H9 (cell line): ENCODE data around the gene LBHD2. TPM values are rescaled to one million over a fixed set of nuclear protein-coding genes. Genes with fewer than 3 reads are reported as not detected.

Experiments
- DNase-seq: peaks from one replicate; pipeline ENCODE4 v3.0.0-alpha.2; 2017
- H2AFZ ChIP-seq: one replicate; pipeline ENCODE4 v1.6.1; 2013; ENCODE audit warnings: mild to moderate bottlenecking, low read length, control low read depth, moderate library complexity
- H2AK5ac ChIP-seq: 2 replicates; pipeline ENCODE4 v1.6.1; 2013; ENCODE audit warnings: low read length, control low read depth, mixed read lengths; ENCODE audit not compliant: insufficient read length
- H2BK120ac ChIP-seq: one replicate; pipeline ENCODE4 v1.6.1; 2013; ENCODE audit warnings: low read depth, mild to moderate bottlenecking, low read length, control low read depth, inconsistent platforms; ENCODE audit not compliant: poor library complexity, severe bottlenecking
- H2BK12ac ChIP-seq: 2 replicates; pipeline ENCODE4 v1.6.1; 2013; ENCODE audit warnings: low read length, control low read depth, mixed read lengths, low read depth; ENCODE audit not compliant: insufficient read length
- H2BK15ac ChIP-seq: 2 replicates; pipeline ENCODE4 v1.6.1; 2013; ENCODE audit warnings: low read depth, low read length, control low read depth
- H2BK20ac ChIP-seq: one replicate; pipeline ENCODE4 v1.6.1; 2013; ENCODE audit warnings: low read depth, mild to moderate bottlenecking, low read length, control low read depth, inconsistent platforms; ENCODE audit not compliant: poor library complexity, severe bottlenecking
- H2BK5ac ChIP-seq: 2 replicates; pipeline ENCODE4 v1.6.1; 2013; ENCODE audit warnings: low read length, control low read depth, mixed read lengths; ENCODE audit not compliant: insufficient read length
- H3K14ac ChIP-seq: 2 replicates; pipeline ENCODE4 v1.6.1; 2013; ENCODE audit warnings: low read length, control low read depth; ENCODE audit not compliant: insufficient read depth
- H3K18ac ChIP-seq: 2 replicates; pipeline ENCODE4 v1.6.1; 2013; ENCODE audit warnings: low read depth, mild to moderate bottlenecking, mixed read lengths, low read length, control low read depth; ENCODE audit not compliant: insufficient read length
- H3K23ac ChIP-seq: 2 replicates; pipeline ENCODE4 v1.6.1; 2013; ENCODE audit warnings: low read length, control low read depth, mixed read lengths, low read depth; ENCODE audit not compliant: insufficient read length
- H3K23me2 ChIP-seq: 2 replicates; pipeline ENCODE4 v1.6.1; 2013; ENCODE audit warnings: low read depth, mild to moderate bottlenecking, mixed read lengths, low read length, control low read depth; ENCODE audit not compliant: insufficient read length, poor library complexity, severe bottlenecking
- H3K27ac ChIP-seq: 2 replicates; pipeline ENCODE4 v1.5.1; 2013; ENCODE audit warnings: low read length, control low read depth, mixed read lengths, low read depth; ENCODE audit not compliant: insufficient read length
- H3K27me3 ChIP-seq: 2 replicates; pipeline ENCODE4 v1.6.1; 2013; ENCODE audit warnings: low read length, control low read depth, inconsistent platforms; ENCODE audit not compliant: insufficient read depth
- H3K4ac ChIP-seq: 2 replicates; pipeline ENCODE4 v1.6.1; 2013; ENCODE audit warnings: low read depth, mild to moderate bottlenecking, control low read depth, inconsistent platforms, low read length, moderate library complexity
- H3K4me1 ChIP-seq: 2 replicates; pipeline ENCODE4 v1.6.1; 2013; ENCODE audit warnings: low read length, control low read depth, inconsistent platforms; ENCODE audit not compliant: insufficient read depth
- H3K4me2 ChIP-seq: 2 replicates; pipeline ENCODE4 v1.6.1; 2013; ENCODE audit warnings: low read length, control low read depth, mixed read lengths; ENCODE audit not compliant: insufficient read length, insufficient read depth
- H3K56ac ChIP-seq: 2 replicates; pipeline ENCODE4 v1.6.1; 2013; ENCODE audit warnings: low read depth, mild to moderate bottlenecking, mixed read lengths, low read length, control low read depth; ENCODE audit not compliant: insufficient read length
- H3K79me1 ChIP-seq: 2 replicates; pipeline ENCODE4 v1.6.1; 2013; ENCODE audit warnings: low read depth, mild to moderate bottlenecking, moderate library complexity, low read length, control low read depth, inconsistent platforms; ENCODE audit not compliant: insufficient read depth, poor library complexity, severe bottlenecking
- H3K79me2 ChIP-seq: 2 replicates; pipeline ENCODE4 v1.6.1; 2013; ENCODE audit warnings: low read length, control low read depth, inconsistent platforms; ENCODE audit not compliant: insufficient read depth
- H3K9ac ChIP-seq: 2 replicates; pipeline ENCODE4 v1.6.1; 2013; ENCODE audit warnings: low read length, control low read depth, mixed read lengths; ENCODE audit not compliant: insufficient read length; ENCODE audit errors: extremely low read depth
- H3K9me3 ChIP-seq: one replicate; pipeline ENCODE4 v1.6.1; 2013; ENCODE audit warnings: low read depth, low read length, inconsistent platforms; ENCODE audit not compliant: control insufficient read depth
- H3T11ph ChIP-seq: one replicate; pipeline ENCODE4 v1.6.1; 2013; ENCODE audit warnings: mild to moderate bottlenecking, low read length, control low read depth, inconsistent platforms
- H4K20me1 ChIP-seq: one replicate; pipeline ENCODE4 v1.6.1; 2013; ENCODE audit not compliant: control insufficient read depth, insufficient read length, insufficient read depth
- H4K5ac ChIP-seq: 2 replicates; pipeline ENCODE4 v1.6.1; 2013; ENCODE audit warnings: low read depth, mild to moderate bottlenecking, mixed read lengths, low read length, control low read depth; ENCODE audit not compliant: insufficient read length
- H4K8ac ChIP-seq: replicated peaks from 2 replicates; pipeline ENCODE4 v1.6.1; 2013; ENCODE audit warnings: low read length, control low read depth, mixed read lengths, low read depth; ENCODE audit not compliant: insufficient read length
- H4K91ac ChIP-seq: 2 replicates; pipeline ENCODE4 v1.6.1; 2013; ENCODE audit warnings: low read depth, mild to moderate bottlenecking, moderate library complexity, mixed read lengths, low read length, control low read depth; ENCODE audit not compliant: insufficient read length
- H3K27ac Mint-ChIP-seq, 3 experiments: 2 replicates in 2 of 3; 3 replicates in 1 of 3; pipeline ENCODE4 v1.8.0; 2020 to 2021; ENCODE audit warnings: mixed read lengths in 3 of 3, mild to moderate bottlenecking in 1 of 3, moderate library complexity in 1 of 3
- H3K27me3 Mint-ChIP-seq: 2 replicates; pipeline ENCODE4 v1.8.0; 2021; ENCODE audit warnings: low read depth, mild to moderate bottlenecking, moderate library complexity, mixed read lengths
- H3K36me3 Mint-ChIP-seq, 3 experiments: 2 replicates in 2 of 3; 3 replicates in 1 of 3; pipeline ENCODE4 v1.8.0; 2020 to 2021; ENCODE audit warnings: low read depth in 3 of 3, mixed read lengths in 3 of 3; ENCODE audit not compliant: insufficient read depth in 1 of 3
- H3K4me1 Mint-ChIP-seq, 2 experiments: 2 replicates each; pipeline ENCODE4 v1.8.0; 2020; ENCODE audit warnings: mixed read lengths in 2 of 2
- H3K4me3 Mint-ChIP-seq, 2 experiments: 2 replicates in 1 of 2; 3 replicates in 1 of 2; pipeline ENCODE4 v1.8.0; 2020 to 2021; ENCODE audit warnings: mild to moderate bottlenecking in 2 of 2, mixed read lengths in 2 of 2, moderate library complexity in 1 of 2
- H3K9me3 Mint-ChIP-seq, 2 experiments: 2 replicates in 1 of 2; 3 replicates in 1 of 2; pipeline ENCODE4 v1.8.0; 2020; ENCODE audit warnings: mild to moderate bottlenecking in 2 of 2, mixed read lengths in 2 of 2, moderate library complexity in 1 of 2
- CTCF ChIP-seq: fragments of 200-600 bp; sonication (generic); conservative IDR thresholded peaks from 3 replicates; pipeline ENCODE4 v1.8.0; 2021; ENCODE audit warnings: antibody characterized with exemption, mild to moderate bottlenecking
- WGBS: extraction: QIAGEN DNeasy Blood & Tissue Kit; methylation state at CpG from one replicate; pipeline ENCODE4 v1.1.7; 2013; ENCODE audit warnings: missing lambda C conversion rate, low lambda C conversion rate, mixed read lengths; ENCODE audit not compliant: insufficient read length; ENCODE audit errors: extremely low coverage; 5-methylcytosine and 5-hydroxymethylcytosine counted together
- total RNA-seq: library from RNA; stranded (reverse); gene quantifications from 2 replicates; pipeline ENCODE4 v1.2.1, GENCODE V29; 2021

The LBHD2 gene
- total RNA-seq, 1 experiment from 2014 or later = not detected

DNA sequence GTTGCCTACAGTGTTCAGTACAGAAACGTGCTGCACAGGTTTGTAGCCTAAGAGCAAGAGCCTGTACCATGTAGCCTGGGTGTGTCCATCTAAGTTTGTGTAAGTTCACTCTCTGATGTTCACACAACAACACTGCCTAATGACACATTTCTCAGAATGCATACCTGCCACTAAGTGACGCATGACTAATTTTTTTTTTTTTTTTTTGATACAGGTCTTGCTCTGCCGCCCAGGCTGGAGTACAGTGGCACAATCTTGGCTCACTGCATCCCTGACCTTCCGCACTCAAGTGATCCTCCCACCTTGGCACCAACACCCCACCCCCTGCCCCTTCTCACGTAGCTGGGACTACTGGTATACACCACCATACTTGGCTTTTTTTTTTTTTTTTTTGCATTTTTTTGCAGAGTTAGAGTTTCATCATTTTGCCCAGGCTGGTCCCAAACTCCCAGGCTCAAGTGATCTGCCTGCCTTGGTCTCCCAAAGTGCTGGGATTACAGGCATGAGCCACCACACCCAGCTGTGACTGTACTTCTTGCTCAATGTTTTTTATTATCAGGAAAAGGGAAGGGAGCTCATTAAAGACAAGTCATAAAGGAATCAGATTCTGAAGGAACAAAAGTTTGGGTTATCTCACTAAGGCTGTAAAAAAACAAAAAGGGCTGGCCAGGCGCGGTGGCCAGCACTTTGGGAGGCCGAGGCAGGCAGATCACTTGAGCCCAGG lies 16.6 kb upstream of the LBHD2 start:
- Histone ChIP-seq H2BK15ac (no peak overlapping the region), H3K23ac (no peak overlapping the region), H3K79me1 (no peaks in the 10 kb centered on the region), H2AK5ac (no peak overlapping the region), H3K79me2 (no peaks in the 10 kb centered on the region), H3K18ac (no peak overlapping the region), H3K56ac (no peak overlapping the region), H4K5ac (no peak overlapping the region), H2BK12ac (no peak overlapping the region), H4K20me1 (no peaks in the 10 kb centered on the region), H2BK120ac (no peak overlapping the region), H3K4me1 (peaks cover 4% of the 10 kb centered on the region; the same call in 1 of the 2 replicates), H3K9me3 (no peaks in the 10 kb centered on the region), H4K91ac (no peak overlapping the region), H3K23me2 (no peaks in the 10 kb centered on the region), H3K14ac (no peak overlapping the region), H3K27ac (no peak overlapping the region), H3K4ac (no peak overlapping the region), H4K8ac (no peak overlapping the region), H3K4me2 (no peak overlapping the region), H2AFZ (no peak overlapping the region), H3K27me3 (no peaks in the 10 kb centered on the region), H2BK5ac (no peak overlapping the region), H3K9ac (no peak overlapping the region), H2BK20ac (no peak overlapping the region), H3T11ph (no peak overlapping the region)
- Mint-ChIP-seq H3K27me3 (peaks cover 5% of the 10 kb centered on the region), H3K9me3 (no peaks in the 10 kb centered on the region; a peak in 1 of 5 replicates), H3K27ac (no peak overlapping the region), H3K4me1 (peaks cover 0 to 7% of the 10 kb centered on the region in 2 experiments; a peak in 1 of 4 replicates), H3K36me3 (no peaks in the 10 kb centered on the region), H3K4me3 (no peak overlapping the region)
- TF ChIP-seq CTCF = no peak
- WGBS = no CpG with 5 or more reads among the region's 8 CpGs
- DNase-seq = no peak
